KOPT-K1 (cell line): ENCODE data around the gene TENT4B.

Experiments
- H3K27ac ChIP-seq: fragments of 200-600 bp; sonication (generic); 2 replicates; pipeline ENCODE4 v1.5.1; 2016; ENCODE audit warnings: antibody characterized with exemption, mild to moderate bottlenecking, low read depth, low read length; ENCODE audit not compliant: poor library complexity, severe bottlenecking
- H3K36me3 ChIP-seq: fragments of 200-600 bp; sonication (generic); 2 replicates; pipeline ENCODE4 v1.5.1; 2017; ENCODE audit warnings: antibody characterized with exemption, mild to moderate bottlenecking, low read length, moderate library complexity; ENCODE audit not compliant: insufficient read depth
- H3K9me3 ChIP-seq: fragments of 200-600 bp; sonication (generic); 2 replicates; pipeline ENCODE4 v1.5.1; 2017; ENCODE audit warnings: antibody characterized with exemption, low read length, mild to moderate bottlenecking; ENCODE audit not compliant: insufficient read depth, poor library complexity, severe bottlenecking

TENT4B gene

DNA sequence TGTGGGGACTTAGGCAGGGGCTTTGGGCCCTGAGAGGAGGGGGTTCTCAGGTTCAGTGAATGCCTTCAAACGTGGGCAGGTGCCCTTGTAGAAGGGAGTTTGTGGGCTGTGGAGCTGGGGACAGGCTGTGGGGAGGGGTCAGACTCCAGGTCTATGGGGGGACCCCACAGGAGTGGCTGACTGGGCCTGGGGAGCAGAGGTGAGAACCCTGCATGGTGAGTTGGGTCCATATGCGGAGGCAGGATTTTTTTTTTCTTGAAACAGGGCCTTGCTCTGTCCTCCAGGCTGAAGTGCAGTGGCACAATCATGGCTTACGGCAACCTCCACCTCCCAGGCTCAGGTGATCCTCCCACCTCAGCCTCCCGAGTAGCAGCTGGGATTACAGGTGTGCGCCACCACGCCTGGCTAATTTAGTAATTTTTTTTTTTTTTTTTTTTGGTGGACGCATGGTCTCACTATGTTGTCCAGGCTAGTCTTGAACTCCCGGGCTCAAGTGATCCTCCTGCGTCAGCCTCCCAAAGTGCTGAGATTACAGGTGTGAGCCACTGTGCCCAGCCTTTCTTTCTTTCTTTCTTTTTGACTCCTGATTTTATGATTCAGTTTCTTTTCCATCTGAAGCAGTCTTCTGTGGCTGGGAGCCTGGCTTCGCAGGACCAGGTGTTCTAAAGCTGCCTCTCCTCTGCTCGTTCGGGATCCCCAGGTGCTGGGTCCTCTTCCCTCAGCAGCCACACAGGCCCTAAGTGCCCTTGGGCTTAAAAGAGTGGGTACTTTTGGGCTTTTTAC, 94.2 kb downstream of the TENT4B start:
- H3K36me3 ChIP-seq: no peaks in the 10 kb centered on the region
- H3K27ac ChIP-seq: no peak overlapping the region
- H3K9me3 ChIP-seq: no peaks in the 10 kb centered on the region

DNA sequence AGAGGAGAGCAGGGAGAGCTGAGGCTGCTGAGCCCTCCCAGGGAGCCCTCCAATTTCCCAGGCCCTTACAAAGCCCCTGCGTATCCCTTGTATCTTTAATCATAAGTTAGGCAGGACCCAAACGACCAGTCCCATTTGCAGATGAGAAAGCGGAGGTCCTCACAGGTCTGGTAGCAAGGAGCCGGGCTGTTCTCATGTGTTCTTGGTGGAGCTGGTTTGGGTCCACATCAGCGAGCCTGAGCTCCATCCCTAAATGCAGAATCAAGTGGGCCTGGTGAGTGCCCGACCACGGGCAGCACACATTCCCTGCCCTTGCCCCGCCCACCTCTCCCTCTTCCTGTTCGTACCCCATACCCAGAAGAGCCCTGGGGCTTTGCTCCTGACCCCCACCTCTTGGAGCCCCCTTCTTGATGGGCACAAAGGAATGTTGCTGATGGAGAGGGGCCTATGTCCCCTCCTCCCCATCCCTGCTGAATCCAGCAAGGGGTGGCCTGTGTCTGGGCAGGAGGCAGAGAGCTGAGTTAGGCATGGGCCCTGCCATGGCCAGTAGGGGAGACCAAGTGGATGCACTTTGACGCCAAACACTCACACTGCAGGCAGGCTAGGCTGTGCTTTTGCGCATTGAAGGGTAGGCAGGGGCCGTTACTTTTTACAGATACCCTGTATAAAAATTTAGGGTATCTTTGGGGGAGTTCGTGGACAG, 95.0 kb downstream of the TENT4B start:
- Histone ChIP-seq H3K36me3 (no peaks in the 10 kb centered on the region), H3K9me3 (no peaks in the 10 kb centered on the region), H3K27ac (no peak overlapping the region)

GRCh38 chr16:50248845-50249244, 95.7 kb downstream of the TENT4B start:
- Histone ChIP-seq H3K27ac (no peak overlapping the region), H3K36me3 (no peaks in the 10 kb centered on the region), H3K9me3 (no peaks in the 10 kb centered on the region)

GRCh38 chr16:50251375-50252081, 98.4 kb downstream of the TENT4B start:
- no peak overlapping the region for H3K27ac ChIP-seq

DNA sequence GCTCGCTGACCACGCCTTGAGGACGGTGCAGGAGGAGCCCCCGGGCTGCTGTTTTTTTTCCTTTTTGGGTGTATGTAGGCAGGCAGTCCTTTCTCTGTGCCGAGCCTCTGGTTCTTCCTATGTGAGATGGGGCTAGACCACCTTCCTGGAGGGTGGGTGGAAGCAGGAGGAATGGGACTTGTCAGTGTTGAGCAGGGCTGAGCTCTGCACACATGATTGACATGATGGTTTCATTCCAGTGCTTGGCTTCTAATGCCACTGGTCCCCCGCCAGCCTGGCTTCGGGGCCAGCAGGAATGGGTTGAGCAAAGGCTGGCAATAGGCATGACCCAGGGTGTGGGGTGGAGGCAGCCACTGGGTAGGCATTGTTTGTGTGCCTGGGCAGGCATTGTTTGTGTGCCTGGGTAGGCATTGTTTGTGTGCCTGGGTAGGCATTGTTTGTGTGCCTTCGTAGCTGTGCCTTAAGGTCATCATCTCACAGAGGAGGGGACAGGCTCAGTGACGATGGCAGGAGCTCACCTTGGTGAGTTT, 99.0 kb downstream of the TENT4B start:
- Histone ChIP-seq H3K27ac (no peak overlapping the region), H3K36me3 (no peaks in the 10 kb centered on the region), H3K9me3 (no peaks in the 10 kb centered on the region)

More at GRCh38 chr16:50251375-50252081, 98.4 kb downstream of the TENT4B start:
- no peaks in the 10 kb centered on the region for H3K36me3 ChIP-seq
- H3K9me3 ChIP-seq: no peaks in the 10 kb centered on the region

- no peaks in the 10 kb centered on the region for H3K36me3 ChIP-seq
- H3K27ac ChIP-seq: no peak overlapping the region
- H3K9me3 ChIP-seq: no peaks in the 10 kb centered on the region
Observed at GRCh38 chr16:50252874-50253513, 99.9 kb downstream of the TENT4B start.

DNA sequence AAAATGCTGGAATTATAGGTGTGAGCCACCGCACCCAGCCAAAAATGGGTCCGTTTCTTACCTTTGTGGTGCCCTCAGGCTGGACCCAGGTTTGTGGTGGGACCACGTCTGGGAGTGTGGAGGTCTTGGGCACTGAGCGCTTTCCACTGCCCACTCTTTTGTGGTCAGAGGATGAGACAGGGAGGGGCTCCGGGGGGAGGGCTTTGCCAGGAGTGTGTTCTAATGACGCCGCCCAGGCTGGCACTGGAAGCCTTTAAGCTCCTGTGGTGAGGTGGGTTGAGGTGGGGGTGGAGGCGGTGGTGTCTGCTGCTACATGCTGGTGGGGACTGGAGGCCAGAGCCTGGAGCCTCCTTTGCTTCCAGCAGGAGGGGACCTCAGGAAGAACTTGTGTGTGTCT, 100.4 kb downstream of the TENT4B start:
- no peak overlapping the region for H3K27ac ChIP-seq
- H3K9me3 ChIP-seq: no peaks in the 10 kb centered on the region
- H3K36me3 ChIP-seq: no peaks in the 10 kb centered on the region

DNA sequence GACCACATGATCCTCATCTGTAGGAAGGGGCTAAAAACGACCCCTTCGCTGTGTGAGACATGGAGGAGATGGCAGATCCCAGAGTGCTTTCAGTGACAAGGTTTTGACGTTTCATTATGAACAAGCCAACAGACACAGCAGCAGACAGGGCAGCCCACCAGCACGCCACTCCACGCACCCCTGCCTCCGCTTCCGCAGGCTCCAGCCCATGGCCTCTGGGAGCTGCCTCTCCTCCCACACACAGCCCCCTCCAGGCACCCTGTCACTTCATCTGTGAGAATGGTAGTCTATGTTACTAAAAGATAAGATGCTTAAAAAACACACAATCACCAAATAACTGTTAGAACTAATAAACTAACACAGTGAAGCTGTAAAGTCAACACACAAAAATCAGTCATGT, 101.0 kb downstream of the TENT4B start:
- Histone ChIP-seq H3K27ac (no peak overlapping the region), H3K36me3 (no peaks in the 10 kb centered on the region), H3K9me3 (no peaks in the 10 kb centered on the region)

DNA sequence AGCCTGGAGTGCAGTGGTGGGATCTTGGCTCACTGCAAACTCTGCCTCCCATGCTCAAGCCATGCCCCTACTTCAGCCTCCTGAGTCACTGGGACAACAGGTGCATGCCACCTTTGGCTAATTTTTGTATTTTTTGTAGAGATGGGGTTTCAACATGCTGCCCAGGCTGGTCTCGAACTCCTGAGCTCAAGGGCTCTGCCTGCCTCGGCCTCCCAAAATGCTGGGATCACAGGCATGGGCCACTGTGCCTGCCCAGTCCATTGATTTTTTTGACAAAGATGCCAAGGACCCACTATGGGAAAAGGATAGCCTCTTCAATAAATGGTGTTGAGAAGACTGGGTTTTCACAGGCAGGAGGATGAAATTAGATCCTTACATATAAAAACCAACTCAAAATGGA, 102.4 kb downstream of the TENT4B start:
- H3K9me3 ChIP-seq: no peaks in the 10 kb centered on the region
- no peak overlapping the region for H3K27ac ChIP-seq
- no peaks in the 10 kb centered on the region for H3K36me3 ChIP-seq

- Histone ChIP-seq H3K36me3 (no peaks in the 10 kb centered on the region), H3K9me3 (no peaks in the 10 kb centered on the region), H3K27ac (no peak overlapping the region)
Observed at GRCh38 chr16:50256604-50257003, 103.5 kb downstream of the TENT4B start.

GRCh38 chr16:50257876-50258275, 104.8 kb downstream of the TENT4B start:
- Histone ChIP-seq H3K27ac (no peak overlapping the region), H3K36me3 (no peaks in the 10 kb centered on the region), H3K9me3 (no peaks in the 10 kb centered on the region)

GRCh38 chr16:50259334-50260205, 106.5 kb downstream of the TENT4B start:
- Histone ChIP-seq H3K36me3 (no peaks in the 10 kb centered on the region), H3K9me3 (no peaks in the 10 kb centered on the region), H3K27ac (no peak overlapping the region)

GRCh38 chr16:50260206-50261159, 107.4 kb downstream of the TENT4B start:
- no peak overlapping the region for H3K27ac ChIP-seq
- no peaks in the 10 kb centered on the region for H3K9me3 ChIP-seq
- no peaks in the 10 kb centered on the region for H3K36me3 ChIP-seq
